Fibroblast of lung (primary cell): ENCODE measurements around the gene BZW1. TPM values are rescaled to one million over a fixed set of nuclear protein-coding genes. Genes with fewer than 3 reads are reported as not detected.

ENCODE experiments used
- DNase-seq, 2 donors: peaks; one replicate each; pipeline versions ENCODE4 v3.0.0 to v3.0.0-alpha.2; 2010; ENCODE audit warnings: low read depth in 2 of 2
- H2AFZ ChIP-seq: 2 replicates; pipeline ENCODE4 v1.5.1; 2012; ENCODE audit warnings: low read length, control low read depth, inconsistent platforms
- H3K27ac ChIP-seq: 2 replicates; pipeline ENCODE4 v1.5.1; 2011; ENCODE audit warnings: low read length, control low read depth; ENCODE audit not compliant: insufficient read depth
- H3K27me3 ChIP-seq: 2 replicates; pipeline ENCODE4 v1.5.1; 2011; ENCODE audit warnings: mild to moderate bottlenecking, low read length; ENCODE audit not compliant: control insufficient read depth, insufficient read depth
- H3K36me3 ChIP-seq: 2 replicates; pipeline ENCODE4 v1.5.1; 2011; ENCODE audit warnings: low read length; ENCODE audit not compliant: control insufficient read depth, insufficient read depth
- H3K4me1 ChIP-seq: 2 replicates; pipeline ENCODE4 v1.5.1; 2011; ENCODE audit warnings: low read length; ENCODE audit not compliant: control insufficient read depth, insufficient read depth; ENCODE audit errors: extremely low read depth
- H3K4me2 ChIP-seq: 2 replicates; pipeline ENCODE4 v1.5.1; 2011; ENCODE audit warnings: low read length, control low read depth; ENCODE audit not compliant: insufficient read depth; ENCODE audit errors: extremely low read depth
- H3K4me3 ChIP-seq, 4 experiments: fragments of 200-600 bp in 1 of 4; sonication (generic) in 1 of 4; replicated peaks in 1 of 4; 2 replicates each; pipeline ENCODE4 v1.5.1; 2011 to 2016; ENCODE audit warnings: low read length in 4 of 4, low read depth in 3 of 4, mild to moderate bottlenecking in 3 of 4, control low read depth in 2 of 4, inconsistent platforms in 1 of 4, mixed read lengths in 1 of 4; ENCODE audit not compliant: insufficient read depth in 1 of 4; ENCODE audit errors: control extremely low read depth in 1 of 4
- H3K79me2 ChIP-seq: 2 replicates; pipeline ENCODE4 v1.5.1; 2012; ENCODE audit warnings: mild to moderate bottlenecking, low read length, inconsistent platforms; ENCODE audit not compliant: control insufficient read depth, insufficient read depth
- H3K9ac ChIP-seq: 2 replicates; pipeline ENCODE4 v1.5.1; 2011; ENCODE audit warnings: mild to moderate bottlenecking, low read length, control low read depth; ENCODE audit not compliant: insufficient read depth
- H3K9me3 ChIP-seq: 2 replicates; pipeline ENCODE4 v1.5.1; 2012; ENCODE audit warnings: low read depth, low read length; ENCODE audit not compliant: control insufficient read depth, insufficient read depth
- H4K20me1 ChIP-seq: 2 replicates; pipeline ENCODE4 v1.5.1; 2011; ENCODE audit warnings: low read length; ENCODE audit not compliant: control insufficient read depth, insufficient read depth; ENCODE audit errors: extremely low read depth
- CTCF ChIP-seq, 2 donors: IDR thresholded peaks in 1 of 2; conservative IDR thresholded peaks in 1 of 2; 1 replicate in 1 of 2; 2 replicates in 1 of 2; pipeline ENCODE4 v1.5.1; 2011 to 2012; ENCODE audit warnings: low read length in 2 of 2, control low read depth in 1 of 2, inconsistent platforms in 1 of 2, low read depth in 1 of 2, mild to moderate bottlenecking in 1 of 2
- EZH2 ChIP-seq: IDR thresholded peaks from 2 replicates; pipeline ENCODE4 v1.5.1; 2012; ENCODE audit warnings: low read length, control low read depth, mild to moderate bottlenecking; ENCODE audit errors: missing control alignments
- polyA plus RNA-seq, 2 donors: library from polyadenylated mRNA; depleted of rRNA in 1 of 2; stranded (reverse) in 1 of 2; unstranded in 1 of 2; fragments of >200 nt; gene quantifications; 2 replicates each; pipeline ENCODE4 v1.2.1, GENCODE V29; 2011 to 2012; ENCODE audit warnings: missing spikeins in 1 of 2
- total RNA-seq: library from RNA; depleted of rRNA; stranded (reverse); fragments of >200 nt; gene quantifications from 2 replicates; pipeline ENCODE4 v1.2.1, GENCODE V29; 2014

Gene BZW1
- total and polyA plus RNA-seq, 2 donors (not counting 1 experiment from before 2014, with no cell fraction given): 325 to 425 TPM

GRCh38 chr2:200765139-200765951 is 46.4 kb upstream of the BZW1 start:
- H4K20me1 ChIP-seq: no peaks in the 10 kb centered on the region
- peak overlapping the region in 1 of 4 experiments; percentile 2 for H3K4me3 ChIP-seq
- H3K9me3 ChIP-seq: no peaks in the 10 kb centered on the region
- H3K9ac ChIP-seq: no peak overlapping the region
- peak overlapping the region; percentile 87 for H3K27ac ChIP-seq
- peak overlapping the region; percentile 61 for H2AFZ ChIP-seq
- H3K36me3 ChIP-seq: no peaks in the 10 kb centered on the region
- H3K4me2 ChIP-seq: peak overlapping the region; percentile 82
- H3K4me1 ChIP-seq: peaks cover 30% of the 10 kb centered on the region
- TF ChIP-seq CTCF (conservative IDR thresholded peaks at IDR 0.05 in 1 of 2, IDR thresholded peaks at IDR 0.05 in 1 of 2; ENCODE audit: low read depth in 1 of 2, low read length in 2 of 2) (no peak), EZH2 (no peak)
- no peaks in the 10 kb centered on the region for H3K79me2 ChIP-seq
- DNase-seq: peak; percentile 96 to 99
- H3K27me3 ChIP-seq: no peaks in the 10 kb centered on the region

GRCh38 chr2:200765995-200766660 is 45.6 kb upstream of the BZW1 start:
- no peaks in the 10 kb centered on the region for H4K20me1 ChIP-seq
- H3K9me3 ChIP-seq: no peaks in the 10 kb centered on the region
- TF ChIP-seq CTCF (conservative IDR thresholded peaks at IDR 0.05 in 1 of 2, IDR thresholded peaks at IDR 0.05 in 1 of 2; ENCODE audit: low read depth in 1 of 2, low read length in 2 of 2): no peak
- TF ChIP-seq EZH2: no peak
- H3K4me3 ChIP-seq: no peak overlapping the region
- H3K4me2 ChIP-seq: peak overlapping the region; percentile 51
- peak in 1 of 2 donors; percentile 71 for DNase-seq
- H3K79me2 ChIP-seq: no peaks in the 10 kb centered on the region
- peaks cover 29% of the 10 kb centered on the region for H3K4me1 ChIP-seq
- no peaks in the 10 kb centered on the region for H3K36me3 ChIP-seq
- no peaks in the 10 kb centered on the region for H3K27me3 ChIP-seq
- peak overlapping the region; percentile 87 for H3K27ac ChIP-seq
- no peak overlapping the region for H2AFZ ChIP-seq
- no peak overlapping the region for H3K9ac ChIP-seq

- H3K27me3 ChIP-seq: no peaks in the 10 kb centered on the region
- H3K4me3 ChIP-seq: no peak overlapping the region
- H3K4me2 ChIP-seq: no peak overlapping the region
- H3K9me3 ChIP-seq: no peaks in the 10 kb centered on the region
- no peaks in the 10 kb centered on the region for H4K20me1 ChIP-seq
- no peaks in the 10 kb centered on the region for H3K79me2 ChIP-seq
- no peak overlapping the region for H2AFZ ChIP-seq
- TF ChIP-seq CTCF (conservative IDR thresholded peaks at IDR 0.05 in 1 of 2, IDR thresholded peaks at IDR 0.05 in 1 of 2; ENCODE audit: low read depth in 1 of 2, low read length in 2 of 2): no peak
- no peak for TF ChIP-seq EZH2
- no peak overlapping the region for H3K9ac ChIP-seq
- DNase-seq: no peak
- H3K27ac ChIP-seq: no peak overlapping the region
- H3K36me3 ChIP-seq: no peaks in the 10 kb centered on the region
- peaks cover 22% of the 10 kb centered on the region for H3K4me1 ChIP-seq
Measured at GRCh38 chr2:200767111-200767885, 44.4 kb upstream of the BZW1 start.
